H1 (cell line): ENCODE measurements around the gene CSPG5. TPM values are rescaled to one million over a fixed set of nuclear protein-coding genes. Genes with fewer than 3 reads are reported as not detected.

ENCODE experiments used
- CTCF ChIA-PET: fragments of 300-600 bp; sonication (Branson Sonifier 250); formaldehyde crosslinking; loops from one replicate; lab custom pipeline; 2021; ENCODE audit not compliant: partially characterized antibody; lab: Charles Lee
- POLR2A ChIA-PET: fragments of 300-600 bp; sonication (Branson Sonifier 250); formaldehyde crosslinking; loops from one replicate; lab custom pipeline; 2021; ENCODE audit warnings: inconsistent platforms; ENCODE audit not compliant: partially characterized antibody; lab: Charles Lee
- DNase-seq, 2 experiments: peaks; one replicate each; pipeline versions ENCODE4 v3.0.0 to v3.0.0-alpha.2; 2010 to 2022; ENCODE audit warnings: low spot score in 2 of 2, low read depth in 1 of 2, mixed read lengths in 1 of 2
- FAIRE-seq: peaks from 2 replicates; lab custom pipeline; 2011; peaks lifted over from hg19 to GRCh38; lab: Jason Lieb, UNC
- H2AFZ ChIP-seq: 2 replicates; pipeline ENCODE4 v1.8.1; 2012; ENCODE audit warnings: low read length, inconsistent platforms
- H2AK5ac ChIP-seq: 2 replicates; pipeline ENCODE4 v1.6.1; 2013; ENCODE audit warnings: low read depth, low read length
- H2BK120ac ChIP-seq: replicated peaks from 2 replicates; pipeline ENCODE3; 2013; ENCODE audit warnings: low read depth, low read length, inconsistent platforms
- H2BK12ac ChIP-seq: 2 replicates; pipeline ENCODE4 v1.6.1; 2013; ENCODE audit warnings: low read depth, low read length
- H2BK15ac ChIP-seq: 2 replicates; pipeline ENCODE4 v1.6.1; 2013; ENCODE audit warnings: low read length
- H2BK20ac ChIP-seq: 2 replicates; pipeline ENCODE4 v1.6.1; 2013; ENCODE audit warnings: low read length
- H2BK5ac ChIP-seq: 2 replicates; pipeline ENCODE4 v1.6.1; 2013; ENCODE audit warnings: low read depth, low read length
- H3K14ac ChIP-seq: 2 replicates; pipeline ENCODE4 v1.6.1; 2013; ENCODE audit warnings: inconsistent platforms; ENCODE audit not compliant: insufficient read length
- H3K18ac ChIP-seq: 2 replicates; pipeline ENCODE4 v1.6.1; 2013; ENCODE audit warnings: low read length; ENCODE audit errors: extremely low read depth
- H3K23ac ChIP-seq: 2 replicates; pipeline ENCODE4 v1.6.1; 2013; ENCODE audit warnings: inconsistent platforms; ENCODE audit not compliant: insufficient read length
- H3K23me2 ChIP-seq: 2 replicates; pipeline ENCODE4 v1.6.1; 2013; ENCODE audit warnings: low read depth, low read length
- H3K27ac ChIP-seq: 2 replicates; pipeline ENCODE4 v1.6.1; 2011; ENCODE audit warnings: low read depth, low read length, inconsistent platforms
- H3K27me3 ChIP-seq, 4 experiments: replicated peaks in 1 of 4; 1 replicate in 1 of 4; 2 replicates in 3 of 4; pipeline versions ENCODE4 v1.6.1 to v1.8.1; 2011 to 2013; ENCODE audit warnings: low read length in 3 of 4, mild to moderate bottlenecking in 3 of 4, inconsistent platforms in 2 of 4, mixed read lengths in 2 of 4, moderate library complexity in 1 of 4; ENCODE audit not compliant: control insufficient read depth in 3 of 4, insufficient read depth in 3 of 4; ENCODE audit errors: extremely low read depth in 1 of 4
- H3K36me3 ChIP-seq, 4 experiments: 2 replicates each; pipeline versions ENCODE4 v1.6.1 to v1.8.1; 2011 to 2013; ENCODE audit warnings: mild to moderate bottlenecking in 4 of 4, low read length in 3 of 4, moderate library complexity in 2 of 4, control low read depth in 1 of 4, inconsistent platforms in 1 of 4; ENCODE audit not compliant: insufficient read depth in 4 of 4, control insufficient read depth in 2 of 4
- H3K4ac ChIP-seq: replicated peaks from 2 replicates; pipeline ENCODE3; 2013; ENCODE audit warnings: low read length, low read depth, mixed read lengths, inconsistent platforms; ENCODE audit not compliant: insufficient read length
- H3K4me1 ChIP-seq, 4 experiments: replicated peaks in 1 of 4; 1 replicate in 1 of 4; 2 replicates in 3 of 4; pipeline versions ENCODE4 v1.6.1 to v1.8.1; 2011 to 2013; ENCODE audit warnings: low read length in 3 of 4, inconsistent platforms in 2 of 4, mixed read lengths in 1 of 4; ENCODE audit not compliant: insufficient read depth in 4 of 4, control insufficient read depth in 3 of 4
- H3K4me2 ChIP-seq, 2 experiments: 2 replicates each; pipeline versions ENCODE4 v1.6.1 to v1.8.1; 2011 to 2013; ENCODE audit warnings: low read depth in 2 of 2, low read length in 2 of 2, control low read depth in 1 of 2, inconsistent platforms in 1 of 2, mild to moderate bottlenecking in 1 of 2; ENCODE audit not compliant: insufficient read depth in 1 of 2
- H3K4me3 ChIP-seq, 4 experiments: fragments of 200-600, 300-600 bp in 1 of 4; sonication (generic), shearing (Covaris generic), sonication (Bioruptor Twin) in 1 of 4; 2 replicates each; pipeline versions ENCODE4 v1.5.1 to v1.8.1; 2011 to 2016; ENCODE audit warnings: low read length in 4 of 4, low read depth in 3 of 4, control low read depth in 2 of 4, inconsistent platforms in 2 of 4, mild to moderate bottlenecking in 2 of 4, mixed read lengths in 1 of 4, moderate library complexity in 1 of 4; ENCODE audit not compliant: insufficient read depth in 2 of 4; ENCODE audit errors: extremely low read depth in 1 of 4
- H3K56ac ChIP-seq: replicated peaks from 2 replicates; pipeline ENCODE3; 2013; ENCODE audit warnings: low read depth, mild to moderate bottlenecking, mixed read lengths, low read length, inconsistent platforms; ENCODE audit not compliant: insufficient read length
- H3K79me1 ChIP-seq: 2 replicates; pipeline ENCODE4 v1.6.1; 2013; ENCODE audit warnings: low read depth, low read length, control low read depth
- H3K79me2 ChIP-seq, 2 experiments: 2 replicates each; pipeline versions ENCODE4 v1.6.1 to v1.8.1; 2012 to 2013; ENCODE audit warnings: low read length in 2 of 2, mild to moderate bottlenecking in 2 of 2, inconsistent platforms in 1 of 2; ENCODE audit not compliant: insufficient read depth in 2 of 2, control insufficient read depth in 1 of 2
- H3K9ac ChIP-seq, 4 experiments: replicated peaks in 1 of 4; 1 replicate in 1 of 4; 2 replicates in 3 of 4; pipeline versions ENCODE4 v1.6.1 to v1.8.1; 2011 to 2013; ENCODE audit warnings: low read depth in 3 of 4, low read length in 3 of 4, control low read depth in 2 of 4, mild to moderate bottlenecking in 2 of 4, moderate library complexity in 2 of 4, inconsistent platforms in 1 of 4; ENCODE audit errors: extremely low read depth in 1 of 4
- H3K9me3 ChIP-seq, 2 experiments: 2 replicates each; pipeline versions ENCODE4 v1.6.1 to v1.8.1; 2012 to 2013; ENCODE audit warnings: mild to moderate bottlenecking in 2 of 2, moderate library complexity in 2 of 2, control low read depth in 1 of 2, inconsistent platforms in 1 of 2, low read depth in 1 of 2, low read length in 1 of 2, mixed read lengths in 1 of 2; ENCODE audit not compliant: insufficient read depth in 2 of 2
- H4K20me1 ChIP-seq, 2 experiments: replicated peaks in 1 of 2; 2 replicates each; pipeline versions ENCODE3 to v1.8.1; 2011 to 2013; ENCODE audit warnings: inconsistent platforms in 2 of 2, low read length in 2 of 2, mild to moderate bottlenecking in 1 of 2; ENCODE audit not compliant: insufficient read depth in 2 of 2, control insufficient read depth in 1 of 2
- H4K5ac ChIP-seq: 2 replicates; pipeline ENCODE4 v1.6.1; 2013; ENCODE audit warnings: low read length, low read depth, mixed read lengths, inconsistent platforms; ENCODE audit not compliant: insufficient read length
- H4K8ac ChIP-seq: 2 replicates; pipeline ENCODE4 v1.8.0; 2013; ENCODE audit warnings: mild to moderate bottlenecking, moderate library complexity, low read length, inconsistent platforms; ENCODE audit not compliant: insufficient read depth; ENCODE audit errors: extremely low read depth
- H4K91ac ChIP-seq: replicated peaks from 2 replicates; pipeline ENCODE3; 2013; ENCODE audit warnings: low read length, mixed read lengths, inconsistent platforms; ENCODE audit not compliant: insufficient read length
- EZH2 ChIP-seq: fragments of 200-600 bp; sonication (generic); IDR thresholded peaks from 2 replicates; pipeline ENCODE4 v1.7.1; 2012; ENCODE audit warnings: low read depth, mild to moderate bottlenecking, moderate library complexity, low read length, inconsistent platforms; ENCODE audit not compliant: severe bottlenecking
- JUND ChIP-seq: IDR thresholded peaks from 2 replicates; pipeline ENCODE4 v1.6.1; 2011; ENCODE audit warnings: mild to moderate bottlenecking, improper control_type of control experiment, low read length
- KDM5A ChIP-seq: fragments of 200-600 bp; IDR thresholded peaks from 2 replicates; pipeline ENCODE4 v1.7.1; 2012; ENCODE audit warnings: mild to moderate bottlenecking, low read length, inconsistent platforms, mixed read lengths
- POLR2A ChIP-seq, 2 experiments: IDR thresholded peaks; 1 replicate in 1 of 2; 2 replicates in 1 of 2; pipeline ENCODE4 v1.6.1; 2011; ENCODE audit warnings: low read depth in 2 of 2, low read length in 2 of 2, mild to moderate bottlenecking in 2 of 2; ENCODE audit errors: control extremely low read depth in 1 of 2
- SIN3A ChIP-seq, 2 experiments: IDR thresholded peaks in 1 of 2; conservative IDR thresholded peaks in 1 of 2; 2 replicates each; pipeline ENCODE4 v1.6.1; 2011 to 2012; ENCODE audit warnings: low read length in 2 of 2, improper control_type of control experiment in 1 of 2, low read depth in 1 of 2, mild to moderate bottlenecking in 1 of 2
- ZNF274 ChIP-seq: IDR thresholded peaks from 2 replicates; pipeline ENCODE4 v1.7.0; 2012; ENCODE audit warnings: low read length, borderline replicate concordance; ENCODE audit errors: extremely low read depth
- WGBS, 2 experiments: shearing (Covaris generic) in 1 of 2; methylation state at CpG; one replicate each; pipeline versions ENCODE4 v1.1.6 to v1.1.7; 2013 to 2015; ENCODE audit warnings: low lambda C conversion rate in 2 of 2, mixed read lengths in 2 of 2, inconsistent platforms in 1 of 2, low coverage in 1 of 2, missing lambda C conversion rate in 1 of 2; ENCODE audit not compliant: insufficient replicate concordance in 2 of 2, insufficient coverage in 1 of 2, insufficient read length in 1 of 2; ENCODE audit errors: extremely low coverage in 1 of 2, missing lambda C conversion rate in 1 of 2; 5-methylcytosine and 5-hydroxymethylcytosine counted together
- polyA plus RNA-seq, 7 experiments: library from polyadenylated mRNA; depleted of rRNA in 3 of 7; stranded (reverse) in 5 of 7; unstranded in 2 of 7; fragments of >200 nt in 5 of 7; fragments of 200-250 nt in 2 of 7; gene quantifications; 1 replicate in 5 of 7; 2 replicates in 1 of 7; 4 replicates in 1 of 7; pipeline versions ENCODE4 v1.2.1 to v1.2.3, GENCODE V29; 2011 to 2013; ENCODE audit warnings: missing spikeins in 2 of 7, mixed read lengths in 2 of 7
- total RNA-seq: library from RNA; stranded (reverse); fragmentation: NEBNext Ultra II Directional; extraction: Animal tissue kit (Norgen Biotek cat#: 25700); gene quantifications from 2 replicates; pipeline ENCODE4 v1.2.1, GENCODE V29; 2021

CSPG5 gene
- total and polyA plus RNA-seq, 2 of the 8 experiments (the other 6 are each of a cell fraction or from before 2014, with no cell fraction given), result 2.1 to 7.4 TPM

DNA sequence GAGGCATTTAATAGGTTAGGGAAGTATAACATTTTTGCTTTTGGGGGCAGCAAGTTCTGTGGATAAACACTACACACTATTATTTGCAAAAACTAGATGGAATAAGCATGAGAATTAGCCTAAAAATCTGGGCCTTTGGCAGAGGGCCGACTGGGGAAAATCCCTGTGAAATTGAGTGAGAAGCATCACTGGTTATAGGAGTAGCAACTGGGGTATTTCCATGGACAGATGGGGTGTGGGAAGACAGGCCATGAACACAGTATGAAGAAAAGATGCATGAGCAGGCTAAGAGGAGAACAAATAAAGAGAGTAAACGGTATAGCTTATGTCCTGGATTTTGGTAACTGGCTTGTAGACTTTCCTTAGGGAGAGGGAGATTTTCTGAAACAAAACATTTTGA lies 32.9 kb upstream of the CSPG5 start:
- H3K56ac ChIP-seq, result no peak overlapping the region
- H3K9ac ChIP-seq, result no peak overlapping the region
- no peak overlapping the region for H2AFZ ChIP-seq
- no peak overlapping the region for H3K4ac ChIP-seq
- no peaks in the 10 kb centered on the region for H3K79me2 ChIP-seq
- no peak for FAIRE-seq
- H2BK5ac ChIP-seq, result no peak overlapping the region
- H3K18ac ChIP-seq, result no peak overlapping the region
- peaks cover 28 to 69% (median 54%) of the 10 kb centered on the region in 4 experiments for H3K36me3 ChIP-seq
- ChIA-PET POLR2A (no interaction called here), CTCF (interaction anchor here (1.1 to 2.5 kb wide), 2 partner anchors 20 to 90 kb away, joined by 3 to 11 read pairs; no protein-coding TSS in a partner anchor)
- H3K23me2 ChIP-seq, result no peaks in the 10 kb centered on the region
- H3K27ac ChIP-seq, result no peak overlapping the region
- no peak overlapping the region for H3K14ac ChIP-seq
- no peaks in the 10 kb centered on the region for H3K79me1 ChIP-seq
- H3K4me3 ChIP-seq, result no peak overlapping the region
- no peaks in the 10 kb centered on the region for H3K9me3 ChIP-seq
- H4K8ac ChIP-seq, result no peak overlapping the region
- no peak overlapping the region for H2BK12ac ChIP-seq
- no peak overlapping the region for H2BK120ac ChIP-seq
- no peaks in the 10 kb centered on the region for H3K27me3 ChIP-seq
- H2AK5ac ChIP-seq, result no peak overlapping the region
- H3K4me2 ChIP-seq, result no peak overlapping the region
- no peak overlapping the region for H4K91ac ChIP-seq
- WGBS, 2 experiments, result 73% methylated on average over 2 of the region's 2 CpGs; no CpG with 5 or more reads in 1 of the 2 experiments
- no peak overlapping the region for H3K23ac ChIP-seq
- peaks cover 0 to 2% of the 10 kb centered on the region in 2 experiments for H4K20me1 ChIP-seq
- no peak for DNase-seq
- no peak overlapping the region for H2BK20ac ChIP-seq
- H4K5ac ChIP-seq, result no peak overlapping the region
- no peak overlapping the region for H2BK15ac ChIP-seq
- H3K4me1 ChIP-seq, result no peaks in the 10 kb centered on the region
- TF ChIP-seq JUND, result no peak
- no peak for TF ChIP-seq EZH2
- TF ChIP-seq SIN3A (conservative IDR thresholded peaks at IDR 0.05 in 1 of 2, IDR thresholded peaks at IDR 0.05 in 1 of 2; ENCODE audit: low read depth in 1 of 2, low read length in 2 of 2), result no peak
- TF ChIP-seq POLR2A (IDR thresholded peaks at IDR 0.05; ENCODE audit: control extremely low read depth in 1 of 2, low read depth in 2 of 2, low read length in 2 of 2), result no peak
- no peak for TF ChIP-seq ZNF274
- TF ChIP-seq KDM5A, result no peak
